DMS153 (cell line): ENCODE data around the gene SYS1.
A peak's percentile ranks its signal among the peaks of the same experiment; 100 is the strongest.

Source experiments
- DNase-seq: peaks from one replicate; lab custom pipeline; 2025; lab: John Stamatoyannopoulos, UW

Gene SYS1

GRCh38 chr20:45387274-45387673, 24.3 kb downstream of the SYS1 start:
- DNase-seq = no peak

- no peak for DNase-seq
Observed at GRCh38 chr20:45390931-45391330, 28.0 kb downstream of the SYS1 start.

- no peak for DNase-seq
Observed at GRCh38 chr20:45391559-45391958, 28.6 kb downstream of the SYS1 start.

- DNase-seq = peak; percentile 25
Observed at GRCh38 chr20:45392733-45393132, 29.8 kb downstream of the SYS1 start.

GRCh38 chr20:45394221-45395113, 31.5 kb downstream of the SYS1 start:
- DNase-seq = no peak

- no peak for DNase-seq
Observed at GRCh38 chr20:45395114-45395415, 32.1 kb downstream of the SYS1 start.

- DNase-seq = no peak
Observed at GRCh38 chr20:45399018-45399417, 36.1 kb downstream of the SYS1 start.

- no peak for DNase-seq
Observed at GRCh38 chr20:45400346-45401031, 37.5 kb downstream of the SYS1 start.

GRCh38 chr20:45402946-45403345, 40.0 kb downstream of the SYS1 start:
- no peak for DNase-seq

- DNase-seq = peak; percentile 74
Observed at GRCh38 chr20:45404438-45404837, 41.5 kb downstream of the SYS1 start.

- peak; percentile 3 for DNase-seq
Observed at GRCh38 chr20:45405571-45406259, 42.8 kb downstream of the SYS1 start.

- peak; percentile 63 for DNase-seq
Observed at GRCh38 chr20:45406260-45407066, 43.5 kb downstream of the SYS1 start.

- peak; percentile 13 for DNase-seq
Observed at GRCh38 chr20:45407067-45407745, 44.2 kb downstream of the SYS1 start.

GRCh38 chr20:45407783-45408645, 45.1 kb downstream of the SYS1 start, which contains the start of gene DBNDD2:
Gene DBNDD2, plus strand, starts transcription at chr20:45408289. Its CDS starts 179 bp downstream, at chr20:45408468.
- DNase-seq = no peak

GRCh38 chr20:45408646-45409213, 45.8 kb downstream of the SYS1 start:
- DNase-seq = no peak

- DNase-seq = no peak
Observed at GRCh38 chr20:45409521-45410272, 46.7 kb downstream of the SYS1 start.

- no peak for DNase-seq
Observed at GRCh38 chr20:45410887-45411286, 47.9 kb downstream of the SYS1 start.

GRCh38 chr20:45412653-45413052, 49.7 kb downstream of the SYS1 start:
- no peak for DNase-seq

GRCh38 chr20:45413479-45413878, 50.5 kb downstream of the SYS1 start:
- DNase-seq = no peak
